Measurements from ENCODE around the gene PKN1.
"Not testable (repeated sequence)": the region's sequence is repeated elsewhere in the genome, so short reads cannot be mapped to it uniquely, and the experiment has no call there.

Gene PKN1

GRCh38 chr19:14395710-14396336, 37.3 kb upstream of the PKN1 start:
- H2BK120ac ChIP-seq (ENCODE audit: insufficient read depth, low read length, poor library complexity) = no peak overlapping the region
- no peak overlapping the region for H3K23ac ChIP-seq (ENCODE audit: low read length)
- H3K9ac ChIP-seq (ENCODE audit: low read length) = no peak overlapping the region
- H3K18ac ChIP-seq (ENCODE audit: low read length) = no peak overlapping the region
- H3K14ac ChIP-seq (ENCODE audit: low read length) = no peak overlapping the region
- no peaks in the 10 kb centered on the region for H3K4me1 ChIP-seq (ENCODE audit: control insufficient read depth in 1 of 2, insufficient read depth in 2 of 2, low read length in 2 of 2)
- no peaks in the 10 kb centered on the region for H3K79me1 ChIP-seq (ENCODE audit: low read length)
- no peak overlapping the region for H3K4ac ChIP-seq (ENCODE audit: low read depth, low read length)
- no CpG with 5 or more reads among the region's 16 CpGs for WGBS (ENCODE audit: extremely low coverage, insufficient coverage, insufficient read length)
- no peak overlapping the region for H2AFZ ChIP-seq (ENCODE audit: insufficient read depth, low read length, poor library complexity)
- H4K91ac ChIP-seq (ENCODE audit: low read depth, low read length) = no peak overlapping the region
- no peak overlapping the region for H3K4me3 ChIP-seq (ENCODE audit: low read depth, low read length)
- peaks cover 2% of the 10 kb centered on the region for H3K9me3 ChIP-seq (ENCODE audit: insufficient read depth, low read depth, low read length)
- H4K12ac ChIP-seq (ENCODE audit: low read depth, low read length) = no peak overlapping the region
- H3K36me3 ChIP-seq (ENCODE audit: control insufficient read depth in 1 of 2, insufficient read depth in 2 of 2, low read length in 2 of 2) = no peaks in the 10 kb centered on the region
- H4K8ac ChIP-seq (ENCODE audit: low read depth, low read length) = no peak overlapping the region
- no peaks in the 10 kb centered on the region for H3K27me3 ChIP-seq (ENCODE audit: insufficient read depth, low read length)
- no peaks in the 10 kb centered on the region for H3K79me2 ChIP-seq (ENCODE audit: control insufficient read depth, insufficient read depth, low read length, poor library complexity)
- no peak for DNase-seq
- no peak overlapping the region for H2BK12ac ChIP-seq (ENCODE audit: low read length)
- no peak overlapping the region for H3K27ac ChIP-seq (ENCODE audit: low read depth, low read length)
- no peak overlapping the region for H2AK5ac ChIP-seq (ENCODE audit: low read length)
- H3K4me2 ChIP-seq (ENCODE audit: low read length) = no peak overlapping the region
- no peak overlapping the region for H2BK5ac ChIP-seq (ENCODE audit: low read depth, low read length, poor library complexity)

GRCh38 chr19:14396730-14397129, 36.4 kb upstream of the PKN1 start:
- WGBS (ENCODE audit: extremely low coverage, insufficient coverage, insufficient read length) = no CpG with 5 or more reads among the region's 3 CpGs

GRCh38 chr19:14397168-14397567, 35.9 kb upstream of the PKN1 start:
- H2AK5ac ChIP-seq (ENCODE audit: low read length); H3K4ac ChIP-seq (ENCODE audit: low read depth, low read length); H3K4me2 ChIP-seq (ENCODE audit: low read length); H3K14ac ChIP-seq (ENCODE audit: low read length); H3K9ac ChIP-seq (ENCODE audit: low read length); H3K18ac ChIP-seq (ENCODE audit: low read length); H3K23ac ChIP-seq (ENCODE audit: low read length); H4K12ac ChIP-seq (ENCODE audit: low read depth, low read length); H3K27ac ChIP-seq (ENCODE audit: low read depth, low read length); H3K36me3 ChIP-seq (ENCODE audit: control insufficient read depth in 1 of 2, insufficient read depth in 2 of 2, low read length in 2 of 2); H4K8ac ChIP-seq (ENCODE audit: low read depth, low read length); H2BK5ac ChIP-seq (ENCODE audit: low read depth, low read length, poor library complexity); H3K4me1 ChIP-seq (ENCODE audit: control insufficient read depth in 1 of 2, insufficient read depth in 2 of 2, low read length in 2 of 2); H2AFZ ChIP-seq (ENCODE audit: insufficient read depth, low read length, poor library complexity); DNase-seq; H3K9me3 ChIP-seq (ENCODE audit: insufficient read depth, low read depth, low read length); H4K91ac ChIP-seq (ENCODE audit: low read depth, low read length); H3K27me3 ChIP-seq (ENCODE audit: insufficient read depth, low read length); H3K4me3 ChIP-seq (ENCODE audit: low read depth, low read length); H3K79me1 ChIP-seq (ENCODE audit: low read length); H3K79me2 ChIP-seq (ENCODE audit: control insufficient read depth, insufficient read depth, low read length, poor library complexity); H2BK120ac ChIP-seq (ENCODE audit: insufficient read depth, low read length, poor library complexity); H2BK12ac ChIP-seq (ENCODE audit: low read length): not testable (repeated sequence)
- WGBS (ENCODE audit: extremely low coverage, insufficient coverage, insufficient read length) = no CpG with 5 or more reads among the region's 16 CpGs

More at GRCh38 chr19:14396730-14397129, 36.4 kb upstream of the PKN1 start:
- not testable (repeated sequence) for H2AK5ac ChIP-seq (ENCODE audit: low read length); H4K91ac ChIP-seq (ENCODE audit: low read depth, low read length); H3K4me1 ChIP-seq (ENCODE audit: control insufficient read depth in 1 of 2, insufficient read depth in 2 of 2, low read length in 2 of 2); H2BK12ac ChIP-seq (ENCODE audit: low read length); H3K9ac ChIP-seq (ENCODE audit: low read length); H3K9me3 ChIP-seq (ENCODE audit: insufficient read depth, low read depth, low read length); H2AFZ ChIP-seq (ENCODE audit: insufficient read depth, low read length, poor library complexity); H3K27ac ChIP-seq (ENCODE audit: low read depth, low read length); H3K4ac ChIP-seq (ENCODE audit: low read depth, low read length); H4K8ac ChIP-seq (ENCODE audit: low read depth, low read length); H3K36me3 ChIP-seq (ENCODE audit: control insufficient read depth in 1 of 2, insufficient read depth in 2 of 2, low read length in 2 of 2); DNase-seq; H3K14ac ChIP-seq (ENCODE audit: low read length); H3K79me2 ChIP-seq (ENCODE audit: control insufficient read depth, insufficient read depth, low read length, poor library complexity); H3K23ac ChIP-seq (ENCODE audit: low read length); H3K4me2 ChIP-seq (ENCODE audit: low read length); H3K27me3 ChIP-seq (ENCODE audit: insufficient read depth, low read length); H2BK5ac ChIP-seq (ENCODE audit: low read depth, low read length, poor library complexity); H3K4me3 ChIP-seq (ENCODE audit: low read depth, low read length); H2BK120ac ChIP-seq (ENCODE audit: insufficient read depth, low read length, poor library complexity); H4K12ac ChIP-seq (ENCODE audit: low read depth, low read length); H3K79me1 ChIP-seq (ENCODE audit: low read length); H3K18ac ChIP-seq (ENCODE audit: low read length)

- H2AK5ac ChIP-seq (ENCODE audit: low read length) = no peak overlapping the region
- peaks cover 0 to 3% of the 10 kb centered on the region in 2 experiments for H3K4me1 ChIP-seq (ENCODE audit: control insufficient read depth in 1 of 2, insufficient read depth in 2 of 2, low read length in 2 of 2)
- H3K79me1 ChIP-seq (ENCODE audit: low read length) = no peaks in the 10 kb centered on the region
- no peak overlapping the region for H2BK120ac ChIP-seq (ENCODE audit: insufficient read depth, low read length, poor library complexity)
- no peaks in the 10 kb centered on the region for H3K27me3 ChIP-seq (ENCODE audit: insufficient read depth, low read length)
- H2AFZ ChIP-seq (ENCODE audit: insufficient read depth, low read length, poor library complexity) = no peak overlapping the region
- H2BK12ac ChIP-seq (ENCODE audit: low read length) = no peak overlapping the region
- DNase-seq = no peak
- no peak overlapping the region for H3K18ac ChIP-seq (ENCODE audit: low read length)
- no peak overlapping the region for H4K8ac ChIP-seq (ENCODE audit: low read depth, low read length)
- no peak overlapping the region for H3K27ac ChIP-seq (ENCODE audit: low read depth, low read length)
- no peak overlapping the region for H3K23ac ChIP-seq (ENCODE audit: low read length)
- H4K91ac ChIP-seq (ENCODE audit: low read depth, low read length) = no peak overlapping the region
- no peak overlapping the region for H2BK5ac ChIP-seq (ENCODE audit: low read depth, low read length, poor library complexity)
- no peak overlapping the region for H3K4ac ChIP-seq (ENCODE audit: low read depth, low read length)
- H3K9ac ChIP-seq (ENCODE audit: low read length) = no peak overlapping the region
- no peak overlapping the region for H4K12ac ChIP-seq (ENCODE audit: low read depth, low read length)
- H3K9me3 ChIP-seq (ENCODE audit: insufficient read depth, low read depth, low read length) = peaks cover 2% of the 10 kb centered on the region
- no peak overlapping the region for H3K4me2 ChIP-seq (ENCODE audit: low read length)
- no peak overlapping the region for H3K4me3 ChIP-seq (ENCODE audit: low read depth, low read length)
- no peak overlapping the region for H3K14ac ChIP-seq (ENCODE audit: low read length)
- WGBS (ENCODE audit: extremely low coverage, insufficient coverage, insufficient read length) = no CpG with 5 or more reads among the region's 11 CpGs
- no peaks in the 10 kb centered on the region for H3K79me2 ChIP-seq (ENCODE audit: control insufficient read depth, insufficient read depth, low read length, poor library complexity)
- H3K36me3 ChIP-seq (ENCODE audit: control insufficient read depth in 1 of 2, insufficient read depth in 2 of 2, low read length in 2 of 2) = no peaks in the 10 kb centered on the region
Measured at GRCh38 chr19:14400951-14401431, 32.1 kb upstream of the PKN1 start.

All from trophoblast cell (in vitro differentiated cells and primary cell).